HFFc6 (cell line): ENCODE results near the gene LYPLAL1. TPM values are rescaled to one million over a fixed set of nuclear protein-coding genes. Genes with fewer than 3 reads are reported as not detected.

Experiments used
- DNase-seq: peaks from one replicate; pipeline ENCODE4 v3.0.0-alpha.2; 2018
- H3K27ac Mint-ChIP-seq: 2 replicates; pipeline ENCODE4 v1.8.0; 2020; ENCODE audit warnings: mild to moderate bottlenecking, mixed read lengths
- H3K27me3 Mint-ChIP-seq: 2 replicates; pipeline ENCODE4 v1.8.0; 2021; ENCODE audit warnings: mild to moderate bottlenecking, moderate library complexity, mixed read lengths; ENCODE audit not compliant: insufficient read depth
- H3K36me3 Mint-ChIP-seq: 2 replicates; pipeline ENCODE4 v1.8.0; 2021; ENCODE audit warnings: low read depth, mixed read lengths
- H3K4me1 Mint-ChIP-seq: 2 replicates; pipeline ENCODE4 v1.8.0; 2020; ENCODE audit warnings: low read depth, mixed read lengths
- H3K4me3 Mint-ChIP-seq: 2 replicates; pipeline ENCODE4 v1.8.0; 2020; ENCODE audit warnings: mild to moderate bottlenecking, moderate library complexity, mixed read lengths
- H3K9me3 Mint-ChIP-seq: 2 replicates; pipeline ENCODE4 v1.8.0; 2020; ENCODE audit warnings: mild to moderate bottlenecking, mixed read lengths
- CTCF ChIP-seq: fragments of 200-600 bp; sonication (generic); IDR thresholded peaks from 2 replicates; pipeline ENCODE4 v1.5.0; 2021; ENCODE audit warnings: antibody characterized with exemption, mild to moderate bottlenecking
- total RNA-seq, 6 experiments: library from RNA; stranded (reverse); fragmentation: NEBNext Ultra II Directional; extraction: Animal tissue kit (Norgen Biotek cat#: 25700); gene quantifications; 2 replicates in 1 of 6; 3 replicates in 5 of 6; pipeline ENCODE4 v1.2.3, GENCODE V29; 2021

The LYPLAL1 gene
- total RNA-seq, 6 experiments from 2014 or later, result 20.5 to 28.1 (median 22.3) TPM

- no peak for TF ChIP-seq CTCF
- DNase-seq, result no peak
- H3K4me1 Mint-ChIP-seq, result peaks cover 24% of the 10 kb centered on the region
- peaks cover 14% of the 10 kb centered on the region for H3K36me3 Mint-ChIP-seq
- H3K4me3 Mint-ChIP-seq, result peak overlapping the region; percentile 95
- no peaks in the 10 kb centered on the region for H3K27me3 Mint-ChIP-seq
- no peaks in the 10 kb centered on the region for H3K9me3 Mint-ChIP-seq
- peak overlapping the region; percentile 92 for H3K27ac Mint-ChIP-seq
Observed at GRCh38 chr1:219173434-219173757, 282 bp upstream of the LYPLAL1 start.

- Mint-ChIP-seq H3K27ac (peak overlapping the region; percentile 92), H3K36me3 (peaks cover 14% of the 10 kb centered on the region), H3K4me1 (peaks cover 30% of the 10 kb centered on the region), H3K9me3 (no peaks in the 10 kb centered on the region), H3K4me3 (peak overlapping the region; percentile 95), H3K27me3 (no peaks in the 10 kb centered on the region)
- peak; percentile 71 for DNase-seq
- TF ChIP-seq CTCF, result no peak
Observed at GRCh38 chr1:219174460-219175211, 958 bp downstream of the LYPLAL1 start.

- H3K27ac Mint-ChIP-seq, result peak overlapping the region; percentile 92
- H3K36me3 Mint-ChIP-seq, result peaks cover 14% of the 10 kb centered on the region
- no peaks in the 10 kb centered on the region for H3K9me3 Mint-ChIP-seq
- H3K4me1 Mint-ChIP-seq, result peaks cover 30% of the 10 kb centered on the region
- no peaks in the 10 kb centered on the region for H3K27me3 Mint-ChIP-seq
- H3K4me3 Mint-ChIP-seq, result peak overlapping the region; percentile 95
- no peak for DNase-seq
- no peak for TF ChIP-seq CTCF
Observed at GRCh38 chr1:219175212-219175564, 1.5 kb downstream of the LYPLAL1 start.

- no peaks in the 10 kb centered on the region for H3K9me3 Mint-ChIP-seq
- H3K36me3 Mint-ChIP-seq, result peaks cover 14% of the 10 kb centered on the region
- H3K27ac Mint-ChIP-seq, result no peak overlapping the region
- TF ChIP-seq CTCF, result no peak
- no peak overlapping the region for H3K4me3 Mint-ChIP-seq
- peaks cover 30% of the 10 kb centered on the region for H3K4me1 Mint-ChIP-seq
- H3K27me3 Mint-ChIP-seq, result no peaks in the 10 kb centered on the region
- DNase-seq, result no peak
Observed at GRCh38 chr1:219176168-219176567, 2.5 kb downstream of the LYPLAL1 start.

- peaks cover 33% of the 10 kb centered on the region for H3K4me1 Mint-ChIP-seq
- H3K27ac Mint-ChIP-seq, result no peak overlapping the region
- no peaks in the 10 kb centered on the region for H3K9me3 Mint-ChIP-seq
- H3K4me3 Mint-ChIP-seq, result no peak overlapping the region
- no peaks in the 10 kb centered on the region for H3K27me3 Mint-ChIP-seq
- no peak for TF ChIP-seq CTCF
- peaks cover 17% of the 10 kb centered on the region for H3K36me3 Mint-ChIP-seq
- DNase-seq, result no peak
Observed at GRCh38 chr1:219177363-219177762, 3.7 kb downstream of the LYPLAL1 start.
